Activated CD8-positive, alpha-beta memory T cell treated with anti-CD3 and anti-CD28 coated beads, Interleukin-2, amount 10 ng/mL, durations not matched to agents 7 days and 5 days (primary cell): Measurements from ENCODE around the gene KIF2B. TPM values are rescaled to one million over a fixed set of nuclear protein-coding genes. Genes with fewer than 3 reads are reported as not detected.
"Not testable (repeated sequence)": the region's sequence is repeated elsewhere in the genome, so short reads cannot be mapped to it uniquely, and the experiment has no call there.

Experiments used
- ATAC-seq: fragments of 150-1000 bp; cut with Tn5 transposase; one replicate; pipeline ENCODE4 v1.10.0; 2021; ENCODE audit warnings: moderate library complexity
- CTCF ChIA-PET: fragments of 350-600 bp; sonication (Branson Sonifier 250); formaldehyde crosslinking; loops from one replicate; lab custom pipeline; 2021; ENCODE audit warnings: antibody characterized with exemption; lab: Charles Lee
- DNase-seq: peaks from one replicate; pipeline ENCODE4 v3.0.0-alpha.2; 2020
- H3K27ac Mint-ChIP-seq: one replicate; pipeline ENCODE4 v1.8.0; 2021; ENCODE audit warnings: mild to moderate bottlenecking, mixed read lengths
- H3K27me3 Mint-ChIP-seq: one replicate; pipeline ENCODE4 v1.8.0; 2021; ENCODE audit warnings: mixed read lengths
- H3K36me3 Mint-ChIP-seq: one replicate; pipeline ENCODE4 v1.8.0; 2021; ENCODE audit warnings: mild to moderate bottlenecking, mixed read lengths
- H3K4me1 Mint-ChIP-seq: one replicate; pipeline ENCODE4 v1.8.0; 2021; ENCODE audit warnings: mixed read lengths
- H3K4me3 Mint-ChIP-seq: one replicate; pipeline ENCODE4 v1.8.0; 2021; ENCODE audit warnings: mild to moderate bottlenecking, moderate library complexity, mixed read lengths
- H3K9me3 Mint-ChIP-seq: one replicate; pipeline ENCODE4 v1.8.0; 2022; ENCODE audit warnings: low read depth, mixed read lengths
- total RNA-seq, 2 experiments: library from RNA; stranded (reverse); gene quantifications; one replicate each; pipeline ENCODE4 v1.2.3, GENCODE V29; 2021

Gene KIF2B
- total RNA-seq, 2 experiments from 2014 or later, result not detected

DNA sequence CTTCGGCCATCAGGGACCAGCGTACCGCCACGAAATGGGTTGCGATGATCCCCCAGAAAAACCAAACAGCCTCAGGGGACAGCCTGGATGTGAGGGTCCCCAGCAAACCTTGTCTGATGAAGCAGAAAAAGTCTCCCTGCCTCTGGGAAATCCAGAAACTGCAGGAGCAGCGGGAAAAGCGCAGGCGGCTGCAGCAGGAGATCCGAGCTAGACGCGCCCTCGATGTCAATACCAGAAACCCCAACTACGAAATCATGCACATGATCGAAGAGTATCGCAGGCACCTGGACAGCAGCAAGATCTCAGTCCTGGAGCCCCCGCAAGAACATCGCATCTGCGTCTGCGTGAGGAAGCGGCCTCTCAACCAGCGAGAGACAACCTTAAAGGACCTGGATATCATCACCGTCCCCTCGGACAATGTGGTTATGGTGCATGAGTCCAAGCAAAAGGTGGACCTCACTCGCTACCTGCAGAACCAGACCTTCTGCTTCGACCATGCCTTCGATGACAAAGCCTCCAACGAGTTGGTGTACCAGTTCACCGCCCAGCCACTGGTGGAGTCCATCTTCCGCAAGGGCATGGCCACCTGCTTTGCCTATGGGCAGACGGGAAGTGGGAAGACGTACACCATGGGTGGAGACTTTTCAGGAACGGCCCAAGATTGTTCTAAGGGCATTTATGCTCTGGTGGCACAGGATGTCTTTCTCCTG is 769 bp downstream of the KIF2B start:
- Mint-ChIP-seq H3K4me1 (no peaks in the 10 kb centered on the region), H3K4me3 (no peak overlapping the region), H3K36me3 (no peaks in the 10 kb centered on the region), H3K27me3 (no peaks in the 10 kb centered on the region), H3K9me3 (peaks cover 11% of the 10 kb centered on the region), H3K27ac (no peak overlapping the region)
- CTCF ChIA-PET, result no interaction called here
- ATAC-seq (no peak), DNase-seq (no peak)

- H3K27me3 Mint-ChIP-seq, H3K27ac Mint-ChIP-seq, CTCF ChIA-PET, H3K4me1 Mint-ChIP-seq, H3K4me3 Mint-ChIP-seq, ATAC-seq, H3K36me3 Mint-ChIP-seq, DNase-seq: not testable (repeated sequence)
- H3K9me3 Mint-ChIP-seq, result peaks cover 10% of the 10 kb centered on the region
Measured at GRCh38 chr17:53834771-53835170, 12.0 kb downstream of the KIF2B start.

DNA sequence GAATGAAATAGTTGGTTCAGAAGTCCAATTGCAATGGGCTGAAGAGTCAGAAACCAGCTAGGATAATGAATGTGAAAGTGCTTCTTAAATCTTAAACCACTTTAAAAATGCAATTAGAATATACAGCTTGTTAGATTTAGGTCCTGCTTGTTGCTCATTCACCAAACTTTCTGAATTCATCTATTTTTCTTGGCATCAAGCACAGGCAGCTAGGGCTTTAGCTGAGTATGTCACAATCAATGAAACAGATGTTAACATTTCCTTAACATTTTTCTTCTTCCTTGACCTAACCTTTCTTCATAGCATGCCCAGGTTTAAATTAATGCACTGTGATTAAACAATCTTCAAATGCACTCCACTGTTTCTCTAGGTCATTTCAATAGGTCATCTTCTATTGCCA is 14.4 kb downstream of the KIF2B start:
- Mint-ChIP-seq H3K4me3 (no peak overlapping the region), H3K4me1 (no peaks in the 10 kb centered on the region), H3K36me3 (no peaks in the 10 kb centered on the region), H3K27me3 (no peaks in the 10 kb centered on the region), H3K27ac (no peak overlapping the region), H3K9me3 (peaks cover 10% of the 10 kb centered on the region)
- CTCF ChIA-PET, result no interaction called here
- DNase-seq, result no peak
- no peak for ATAC-seq

DNA sequence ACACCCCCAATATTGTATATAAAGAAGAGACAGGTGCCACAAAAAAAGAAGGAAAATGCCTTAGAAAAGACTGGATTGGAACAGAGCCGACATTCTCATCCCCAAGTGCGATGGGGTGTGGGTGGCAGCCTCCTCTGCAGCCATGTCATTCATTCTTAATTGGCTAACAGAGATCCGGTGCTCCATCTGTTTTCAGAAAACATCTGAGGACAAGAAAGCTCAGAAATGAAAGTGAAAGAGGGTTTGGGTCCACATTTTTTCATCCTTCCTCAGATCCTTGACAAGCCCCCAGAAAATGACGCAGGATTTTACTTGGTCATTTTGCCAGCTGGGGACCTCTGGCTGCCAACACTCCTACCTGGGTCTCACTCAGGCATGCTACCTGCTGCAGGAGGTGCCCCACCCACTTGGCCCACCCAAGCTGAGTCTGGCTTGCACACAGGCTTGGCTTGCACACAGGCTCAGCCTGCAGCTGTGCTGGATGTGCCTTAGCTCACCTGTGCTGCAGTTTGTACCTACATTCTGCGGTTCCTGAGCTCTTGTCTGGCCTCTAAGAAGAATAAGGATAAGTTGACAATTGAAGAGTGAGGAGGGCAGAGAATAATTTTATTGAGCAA is 21.9 kb downstream of the KIF2B start:
- H3K9me3 Mint-ChIP-seq, result peaks cover 10% of the 10 kb centered on the region
- H3K27me3 Mint-ChIP-seq, result no peaks in the 10 kb centered on the region
- CTCF ChIA-PET, result no interaction called here
- no peaks in the 10 kb centered on the region for H3K36me3 Mint-ChIP-seq
- H3K4me1 Mint-ChIP-seq, result no peaks in the 10 kb centered on the region
- H3K4me3 Mint-ChIP-seq, result no peak overlapping the region
- no peak overlapping the region for H3K27ac Mint-ChIP-seq
- no peak for ATAC-seq
- DNase-seq, result no peak

- H3K27ac Mint-ChIP-seq, ATAC-seq, H3K9me3 Mint-ChIP-seq, H3K27me3 Mint-ChIP-seq, CTCF ChIA-PET, H3K36me3 Mint-ChIP-seq, H3K4me1 Mint-ChIP-seq, DNase-seq, H3K4me3 Mint-ChIP-seq: not testable (repeated sequence)
Measured at GRCh38 chr17:53871128-53871527, 48.4 kb downstream of the KIF2B start.
